ENCODE data around the gene SHH. TPM values are rescaled to one million over a fixed set of nuclear protein-coding genes. Genes with fewer than 3 reads are reported as not detected.

SHH gene
- total and polyA plus RNA-seq, 2 of the 13 experiments (the other 11 are each of a cell fraction or from before 2014, with no cell fraction given), result 1.9 to 3.4 TPM

- TF ChIP-seq ZNF687 (CRISPR knock-in tag; IDR thresholded peaks at IDR 0.05) (peak; percentile 48), ZSCAN12 (CRISPR knock-in tag; IDR thresholded peaks at IDR 0.05) (no peak), CBX2 (IDR thresholded peaks at IDR 0.05; ENCODE audit: low read depth, low read length) (peak; percentile 53; the same call in 1 of the 2 replicates), CBX2 (CRISPR knock-in tag; IDR thresholded peaks at IDR 0.05; ENCODE audit: low read depth) (no peak), KLF13 (CRISPR knock-in tag; IDR thresholded peaks at IDR 0.05) (no peak), EZH2 (conservative IDR thresholded peaks at IDR 0.05; ENCODE audit: low read depth, low read length) (peak; percentile 94), GABPB1 (CRISPR knock-in tag; IDR thresholded peaks at IDR 0.05) (peak; percentile 49; the same call in 1 of the 2 replicates), USF2 (IDR thresholded peaks at IDR 0.05; ENCODE audit: low read depth, low read length) (no peak), USF2 (CRISPR knock-in tag; IDR thresholded peaks at IDR 0.05; ENCODE audit: borderline replicate concordance) (no peak)
Observed at GRCh38 chr7:155811895-155812761, at the start of gene SHH (continued).

Data from HepG2 (cell line).